Esophagus muscularis mucosa (tissue), 3 donors: ENCODE results near the gene PRKN.

Experiments used
- CTCF ChIP-seq, 3 experiments: fragments of 200-600 bp in 2 of 3; fragments of 450-650 bp in 1 of 3; sonication (generic) in 2 of 3; IDR thresholded peaks; one replicate each; pipeline ENCODE4 v1.5.1; 2017 to 2019; ENCODE audit warnings: antibody characterized with exemption in 3 of 3, mild to moderate bottlenecking in 2 of 3, moderate library complexity in 1 of 3
- POLR2A ChIP-seq: fragments of 450-650 bp; IDR thresholded peaks from one replicate; pipeline ENCODE4 v1.6.1; 2017; ENCODE audit warnings: antibody characterized with exemption, moderate library complexity, mild to moderate bottlenecking, low read depth

GRCh38 chr6:161411265-161411944, 1316.2 kb downstream of the PRKN start:
- TF ChIP-seq CTCF (IDR thresholded peaks at IDR 0.05) (no peak), POLR2A (no peak)
